Neural cell (in vitro differentiated cells): ENCODE data around the gene FCMR.

Experiments
- CTCF ChIP-seq: fragments of 450-650 bp; IDR thresholded peaks from 2 replicates; pipeline ENCODE4 v1.5.1; 2014; ENCODE audit warnings: antibody characterized with exemption, mild to moderate bottlenecking, moderate library complexity; ENCODE audit not compliant: poor library complexity, severe bottlenecking
- EP300 ChIP-seq: fragments of 450-650 bp; conservative IDR thresholded peaks from 2 replicates; pipeline ENCODE4 v1.6.1; 2014; ENCODE audit warnings: antibody characterized with exemption, mild to moderate bottlenecking, moderate library complexity; ENCODE audit not compliant: poor library complexity, severe bottlenecking
- EZH2 ChIP-seq: fragments of 200-600, 300-800 bp; shearing (Covaris generic), sonication (generic); IDR thresholded peaks from 2 replicates; pipeline ENCODE4 v1.6.1; 2014; ENCODE audit warnings: antibody characterized with exemption, low read length, borderline replicate concordance, mild to moderate bottlenecking; ENCODE audit not compliant: insufficient read depth, poor library complexity, severe bottlenecking
- MXI1 ChIP-seq: fragments of 450-650 bp; conservative IDR thresholded peaks from 2 replicates; pipeline ENCODE4 v1.6.1; 2014; ENCODE audit warnings: antibody characterized with exemption, mild to moderate bottlenecking; ENCODE audit not compliant: poor library complexity, severe bottlenecking
- POLR2AphosphoS5 ChIP-seq: IDR thresholded peaks from 2 replicates; pipeline ENCODE4 v1.6.1; 2012
- RAD21 ChIP-seq: fragments of 450-650 bp; conservative IDR thresholded peaks from 2 replicates; pipeline ENCODE4 v1.6.1; 2014; ENCODE audit warnings: antibody characterized with exemption, mild to moderate bottlenecking, moderate library complexity
- REST ChIP-seq: IDR thresholded peaks from 2 replicates; pipeline ENCODE4 v1.6.1; 2012; ENCODE audit warnings: borderline replicate concordance
- SMC3 ChIP-seq: fragments of 450-650 bp; conservative IDR thresholded peaks from 2 replicates; pipeline ENCODE4 v1.6.1; 2014; ENCODE audit warnings: antibody characterized with exemption, mild to moderate bottlenecking, moderate library complexity; ENCODE audit not compliant: poor library complexity
- TAF1 ChIP-seq: IDR thresholded peaks from 2 replicates; pipeline ENCODE4 v1.6.1; 2012; ENCODE audit warnings: low read depth

GRCh38 chr1:206962272-206962671 is 40.5 kb upstream of the FCMR start:
- TF ChIP-seq REST = no peak
- no peak for TF ChIP-seq TAF1
- TF ChIP-seq CTCF = no peak
- TF ChIP-seq EP300 = no peak
- no peak for TF ChIP-seq SMC3
- no peak for TF ChIP-seq POLR2AphosphoS5
- no peak for TF ChIP-seq RAD21
- no peak for TF ChIP-seq EZH2
- no peak for TF ChIP-seq MXI1
